NCI-H446 (cell line): ENCODE data around the gene FMN1.
"Not testable (repeated sequence)": the region's sequence is repeated elsewhere in the genome, so short reads cannot be mapped to it uniquely, and the experiment has no call there.

ENCODE experiments used
- DNase-seq, 2 experiments: peaks; one replicate each; lab custom pipeline; 2025; lab: John Stamatoyannopoulos, UW

FMN1 gene

GRCh38 chr15:32859251-32859650 is 335.3 kb downstream of the FMN1 start:
- DNase-seq: no peak

- DNase-seq: no peak
These were observed 336.8 kb downstream of the FMN1 start for GRCh38 chr15:32857732-32858131.

GRCh38 chr15:32856753-32857152 is 337.8 kb downstream of the FMN1 start:
- no peak for DNase-seq

DNA sequence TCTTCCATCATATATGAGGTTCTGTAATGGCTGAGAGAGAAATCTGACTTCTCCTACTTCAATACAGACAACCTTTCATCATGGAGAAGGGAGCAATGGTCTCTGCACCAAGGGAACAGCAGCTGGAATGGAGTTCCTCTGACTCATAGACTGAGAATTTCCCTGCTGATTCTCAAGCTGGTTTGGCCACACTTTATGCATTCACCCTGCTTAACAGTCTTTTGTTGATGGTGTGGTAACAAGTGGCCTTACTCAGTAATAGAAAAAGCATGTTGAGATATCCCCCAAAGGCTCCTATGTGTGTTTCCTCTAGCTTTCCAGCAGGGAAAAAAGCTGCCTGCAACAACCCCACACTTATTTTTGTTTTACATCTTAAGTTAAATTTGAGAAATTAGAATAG is 338.6 kb downstream of the FMN1 start:
- DNase-seq: no peak

GRCh38 chr15:32853592-32853991 is 340.9 kb downstream of the FMN1 start:
- DNase-seq: no peak

DNA sequence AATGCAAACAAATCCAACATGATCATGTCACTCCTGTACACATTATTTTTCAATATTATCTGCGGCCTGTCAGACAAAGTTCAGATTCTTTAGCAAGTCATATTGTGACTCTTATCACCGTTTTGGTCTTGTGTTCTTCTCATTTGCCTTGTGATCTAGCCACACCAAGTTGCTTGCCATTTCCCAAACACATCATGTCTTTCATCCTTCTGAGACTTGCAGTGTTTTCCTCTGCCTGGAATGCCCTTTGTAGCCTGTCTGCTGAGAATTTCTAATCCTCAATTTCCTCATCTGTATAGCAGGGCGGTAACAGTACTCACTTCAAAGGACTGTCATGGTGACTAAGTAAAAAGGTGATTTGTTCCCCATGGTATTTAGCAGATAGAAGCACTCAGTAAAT is 341.7 kb downstream of the FMN1 start:
- DNase-seq: no peak

DNA sequence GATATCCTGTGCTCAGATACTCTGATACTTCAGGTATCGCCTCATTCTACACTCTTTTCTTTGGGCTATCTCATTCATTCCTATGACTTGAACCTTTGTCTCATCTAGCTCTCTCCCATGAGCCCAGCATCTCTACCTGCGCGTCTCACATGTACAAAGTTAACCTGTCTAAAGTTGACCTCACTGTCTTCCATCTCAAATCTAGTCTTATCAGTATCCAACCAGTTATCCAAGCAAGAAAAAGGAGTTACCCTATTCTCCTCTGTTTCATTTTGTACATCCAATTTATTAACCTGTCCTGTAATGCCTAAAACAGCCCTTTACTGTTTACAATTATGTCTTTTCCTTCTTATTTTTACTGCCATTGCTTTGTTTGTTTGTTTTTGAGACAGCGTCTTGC is 342.5 kb downstream of the FMN1 start:
- DNase-seq: no peak

DNA sequence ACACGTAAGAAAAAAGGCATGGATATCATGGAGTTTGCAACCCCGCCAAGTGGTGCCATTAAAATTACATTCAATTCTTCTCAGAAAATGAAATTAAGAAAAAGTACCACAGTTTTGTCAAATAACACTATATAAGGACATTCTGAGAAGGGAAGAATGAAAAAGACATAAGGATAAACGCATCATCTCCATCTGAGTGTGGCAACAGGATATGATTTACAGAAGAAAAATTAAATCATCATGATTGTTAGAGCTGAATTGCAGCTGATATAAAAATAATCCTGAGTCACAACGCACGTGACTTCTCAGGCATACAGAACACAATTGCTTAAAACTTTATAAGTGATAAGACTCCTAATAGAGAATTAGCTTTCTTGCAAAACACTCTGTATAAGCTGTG is 342.9 kb downstream of the FMN1 start:
- DNase-seq: no peak

- DNase-seq: no peak
These were observed 344.5 kb downstream of the FMN1 start for GRCh38 chr15:32849769-32850668.

- not testable (repeated sequence) for DNase-seq
These were observed 347.8 kb downstream of the FMN1 start for GRCh38 chr15:32846671-32847070.

GRCh38 chr15:32844118-32844711 is 350.3 kb downstream of the FMN1 start:
- DNase-seq: peak in 1 of 2 experiments; percentile 24

DNA sequence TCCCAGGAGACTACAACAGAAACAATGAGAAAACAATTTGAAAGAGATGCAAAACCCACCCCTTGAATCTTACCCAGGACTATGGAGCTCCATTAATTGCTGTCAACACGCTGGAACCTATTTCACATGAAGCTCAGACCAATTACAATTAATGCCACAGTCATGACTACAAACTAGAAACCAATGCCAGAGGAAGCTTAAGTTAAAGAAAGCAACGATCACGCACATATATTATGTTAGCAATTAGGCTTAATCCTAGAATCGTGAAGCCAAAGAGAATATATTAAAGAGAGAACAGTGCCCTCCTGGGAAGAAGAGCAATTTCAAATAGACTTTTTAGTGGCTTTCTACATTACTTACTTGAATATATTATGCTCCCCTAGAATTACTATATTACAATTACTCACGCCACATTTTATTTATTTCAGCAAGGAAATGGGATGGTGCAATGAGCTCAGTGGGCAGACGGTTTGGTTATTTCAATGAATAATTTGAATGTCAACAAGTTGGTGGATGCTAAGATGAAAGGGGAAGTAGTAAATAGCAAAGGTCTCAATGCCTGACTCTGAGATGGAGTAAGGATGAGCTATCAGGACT is 351.2 kb downstream of the FMN1 start:
- DNase-seq: no peak

DNA sequence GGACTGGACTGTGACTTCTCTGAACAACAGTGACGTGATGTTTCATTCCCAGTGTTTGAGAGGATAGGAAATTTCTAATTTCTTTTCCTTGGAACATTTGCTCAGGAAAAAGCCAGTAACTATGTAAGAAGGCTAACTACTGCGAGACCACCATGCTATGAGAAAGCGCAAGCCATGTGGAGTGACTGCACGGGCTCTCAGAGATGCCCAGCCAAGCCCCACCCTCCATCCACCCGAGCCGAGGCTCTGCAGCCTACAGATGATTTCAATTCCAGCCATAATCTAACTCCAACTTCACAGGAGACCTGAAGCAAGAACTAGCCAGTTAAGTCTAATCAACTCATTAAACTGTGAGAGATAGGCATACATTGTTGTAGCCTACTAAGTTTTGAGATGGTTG is 352.4 kb downstream of the FMN1 start:
- DNase-seq: no peak

DNA sequence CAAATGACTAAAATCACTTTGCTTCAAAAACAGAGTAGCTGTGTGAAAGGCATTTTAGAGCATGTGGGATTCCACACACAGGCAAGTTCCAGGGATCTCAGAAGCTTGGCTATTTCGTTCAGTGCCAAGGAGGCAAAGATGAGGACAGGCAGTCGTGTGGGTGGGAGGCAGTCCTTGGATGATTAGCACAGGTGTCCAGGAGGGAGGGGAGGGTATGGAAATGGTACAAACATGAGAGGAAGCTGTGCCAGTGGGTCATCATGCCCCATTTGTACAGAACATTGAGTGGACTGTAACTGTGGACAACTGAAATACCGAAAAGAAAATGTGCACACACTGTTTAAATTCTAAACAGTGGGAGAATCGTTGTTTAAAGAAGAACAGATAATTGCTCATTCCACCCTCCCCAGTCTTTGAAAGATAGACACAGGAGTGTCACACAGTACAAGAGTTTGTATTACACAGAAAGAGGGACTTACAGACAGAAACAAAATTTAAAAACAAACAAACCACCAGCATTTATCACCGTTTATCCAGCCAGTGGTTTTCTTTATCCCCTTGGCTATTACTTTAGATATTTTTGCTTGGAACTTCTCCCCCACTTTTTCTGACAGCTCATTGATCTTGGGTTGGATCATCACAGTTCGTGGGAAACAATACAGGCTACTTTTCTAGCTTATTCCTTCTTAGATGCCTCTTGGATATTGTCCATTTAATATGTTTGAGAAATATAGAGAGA is 353.8 kb downstream of the FMN1 start:
- no peak for DNase-seq

GRCh38 chr15:32838820-32839219 is 355.7 kb downstream of the FMN1 start:
- peak in 1 of 2 experiments; percentile 36 for DNase-seq

DNA sequence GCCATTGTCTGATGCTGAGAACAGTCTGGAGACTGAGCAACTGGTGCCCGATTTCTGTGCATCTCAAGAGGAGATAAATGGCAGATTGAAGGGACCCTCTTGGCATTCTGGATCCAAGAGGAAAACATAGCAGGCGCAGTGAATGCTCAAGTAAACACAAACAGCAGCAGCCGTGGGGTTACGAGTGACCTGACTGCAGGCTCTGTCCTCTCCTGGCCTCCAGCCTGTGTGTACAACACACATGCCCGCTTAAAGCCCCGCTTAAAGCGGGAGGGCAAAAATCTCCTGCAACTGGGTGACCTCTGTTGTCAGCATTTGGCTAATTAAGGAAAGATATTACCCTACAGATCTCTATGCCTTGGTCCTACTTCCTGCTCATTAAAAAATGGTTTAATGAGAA is 356.2 kb downstream of the FMN1 start:
- DNase-seq: no peak

DNA sequence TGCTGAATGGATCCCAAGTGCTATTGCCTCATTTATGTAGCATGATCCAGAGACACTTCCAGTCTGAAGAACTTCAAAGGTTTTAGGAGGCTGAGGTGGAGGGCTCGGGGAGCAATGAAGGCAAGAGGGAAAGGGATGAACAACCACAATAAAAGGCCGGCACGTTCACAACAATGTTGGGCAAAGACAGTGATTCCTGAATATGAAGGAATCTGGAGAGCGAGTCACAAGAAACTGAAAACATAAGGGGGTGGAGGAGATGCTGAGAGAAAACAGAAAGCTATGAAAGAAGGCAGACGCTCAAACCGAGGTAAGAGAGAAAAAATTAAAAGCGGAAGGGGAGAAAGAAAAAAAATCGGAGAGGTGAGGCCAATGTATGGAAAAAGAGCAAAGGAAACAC is 356.6 kb downstream of the FMN1 start:
- DNase-seq: no peak

DNA sequence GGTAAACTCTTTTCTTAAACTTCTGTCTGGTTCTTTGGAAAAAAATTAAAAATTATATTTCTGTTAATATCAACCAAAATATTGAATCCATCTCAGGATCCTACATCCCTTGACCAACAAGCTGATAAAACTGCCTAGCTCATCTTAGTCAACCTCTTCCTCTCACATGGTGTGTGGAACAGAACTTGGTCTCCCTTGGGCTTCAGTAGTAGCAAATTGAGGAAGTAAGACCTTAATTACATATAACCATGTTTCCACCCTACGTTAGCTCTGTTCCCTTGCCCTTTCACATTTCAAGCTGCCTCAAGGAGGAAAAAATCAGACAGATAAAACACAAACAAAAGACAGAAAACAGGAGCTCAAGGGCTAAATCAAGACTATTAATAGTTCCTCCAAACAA is 360.4 kb downstream of the FMN1 start:
- DNase-seq: no peak

- DNase-seq: no peak
These were observed 361.1 kb downstream of the FMN1 start for GRCh38 chr15:32833379-32833821.

GRCh38 chr15:32831485-32831884 is 363.0 kb downstream of the FMN1 start:
- DNase-seq: no peak

GRCh38 chr15:32830241-32830640 is 364.3 kb downstream of the FMN1 start:
- DNase-seq: no peak

DNA sequence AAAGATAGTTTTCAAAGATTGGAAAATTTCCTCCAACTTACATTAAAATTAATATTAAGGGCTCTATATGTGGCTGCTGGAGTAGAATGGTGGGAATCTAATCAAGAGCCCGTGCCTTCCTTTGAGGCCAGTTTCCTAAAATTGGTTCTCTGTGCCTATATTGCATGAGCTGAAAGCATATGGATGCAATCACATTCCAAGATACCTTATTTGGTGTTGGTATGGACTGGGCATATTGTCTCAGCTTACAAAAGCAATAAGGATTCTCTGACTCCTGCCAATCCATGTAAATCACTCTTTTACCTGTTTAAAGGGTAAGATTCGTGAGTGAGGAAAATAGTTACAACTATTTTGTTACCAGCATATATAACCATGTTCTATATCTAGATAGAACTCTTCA is 365.1 kb downstream of the FMN1 start:
- no peak for DNase-seq
